Lung (tissue), 12 donors: ENCODE data around the gene USP32. TPM values are rescaled to one million over a fixed set of nuclear protein-coding genes. Genes with fewer than 3 reads are reported as not detected.

Source experiments
- ATAC-seq: fragments of 200-7000 bp; cut with Tn5 transposase; one replicate; pipeline ENCODE4 v1.9.1; 2020; ENCODE audit warnings: moderate number of reproducible peaks; ENCODE audit not compliant: insufficient read depth, low FRiP score
- DNase-seq, 3 donors: peaks; one replicate each; pipeline ENCODE4 v3.0.0-alpha.2; 2013 to 2017
- H3K27ac ChIP-seq, 2 donors: one replicate each; pipeline ENCODE4 v1.5.1; 2013; ENCODE audit warnings: mild to moderate bottlenecking in 2 of 2, moderate library complexity in 2 of 2, control low read depth in 1 of 2, inconsistent platforms in 1 of 2, low read depth in 1 of 2, low read length in 1 of 2
- H3K27me3 ChIP-seq, 3 donors: one replicate each; pipeline ENCODE4 v1.5.1; 2013; ENCODE audit warnings: low read length in 2 of 3; ENCODE audit not compliant: control insufficient read depth in 3 of 3, insufficient read depth in 3 of 3
- H3K36me3 ChIP-seq, 4 donors: one replicate each; pipeline ENCODE4 v1.5.1; 2013; ENCODE audit warnings: low read length in 4 of 4, mild to moderate bottlenecking in 1 of 4, moderate library complexity in 1 of 4; ENCODE audit not compliant: control insufficient read depth in 4 of 4, insufficient read depth in 4 of 4
- H3K4me1 ChIP-seq, 5 donors: one replicate each; pipeline ENCODE4 v1.5.1; 2013; ENCODE audit warnings: low read length in 5 of 5, mild to moderate bottlenecking in 2 of 5, moderate library complexity in 1 of 5; ENCODE audit not compliant: control insufficient read depth in 5 of 5, insufficient read depth in 5 of 5
- H3K4me3 ChIP-seq: one replicate; pipeline ENCODE4 v1.5.1; 2013; ENCODE audit warnings: mild to moderate bottlenecking, control low read depth, moderate library complexity
- H3K9ac ChIP-seq, 2 donors: one replicate each; pipeline ENCODE4 v1.5.1; 2013; ENCODE audit warnings: low read length in 2 of 2, control low read depth in 1 of 2; ENCODE audit not compliant: insufficient read depth in 1 of 2
- H3K9me3 ChIP-seq, 4 donors: one replicate each; pipeline ENCODE4 v1.5.1; 2013; ENCODE audit warnings: low read length in 3 of 4, mild to moderate bottlenecking in 1 of 4, moderate library complexity in 1 of 4; ENCODE audit not compliant: control insufficient read depth in 4 of 4, insufficient read depth in 3 of 4
- WGBS, 2 donors: extraction: QIAGEN DNeasy Blood & Tissue Kit; methylation state at CpG; one replicate each; pipeline ENCODE4 v1.1.7; 2013; 5-methylcytosine and 5-hydroxymethylcytosine counted together
- polyA plus RNA-seq, 2 donors: library from polyadenylated mRNA; stranded (reverse); fragments of 200-250 nt; gene quantifications; one replicate each; pipeline ENCODE4 v1.2.1, GENCODE V29; 2013
- total RNA-seq, 2 donors: library from RNA; depleted of rRNA in 1 of 2; stranded (reverse); fragments of >200 nt in 1 of 2; gene quantifications; one replicate each; pipeline ENCODE4 v1.2.1, GENCODE V29; 2014 to 2021
- TF ChIP-seq, protein P1 (sequence below): IDR thresholded peaks from 2 replicates; pipeline ENCODE4 v1.5.1; 2012; ENCODE audit warnings: mild to moderate bottlenecking; ENCODE audit errors: control extremely low read depth, extremely low read depth
- donor health status: control.
- donor health status: control.
- donor health status: Bipolar disorder and iron deficiency.
- donor health status: healthy.
- donor health status: DM: yes; HTN: yes; CAD: no.

Gene USP32
- total and polyA plus RNA-seq, 4 donors: 18.2 to 96.6 (median 51.1) TPM

DNA sequence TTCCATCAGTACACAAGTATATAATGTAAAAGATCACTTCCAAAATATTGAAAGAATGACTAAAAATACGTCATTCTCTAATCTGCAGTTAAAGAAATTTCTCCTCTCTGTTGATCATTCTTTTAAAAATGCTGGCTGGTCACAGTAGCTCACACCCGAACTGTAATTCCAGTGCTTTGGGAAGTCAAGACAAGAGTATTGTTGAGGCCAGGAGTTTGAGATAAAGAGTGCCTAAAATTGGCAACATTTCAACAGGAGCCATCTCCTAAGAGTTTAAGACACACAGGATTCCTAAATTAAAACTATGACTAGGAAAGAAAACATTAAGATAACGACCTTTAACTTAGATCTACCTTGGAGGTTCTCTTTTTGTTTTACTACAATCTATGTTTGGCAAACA, 4.5 kb upstream of the USP32 start:
- Histone ChIP-seq H3K9me3 (no peaks in the 10 kb centered on the region), H3K4me1 (peaks cover 0 to 5% (median 0%) of the 10 kb centered on the region in 5 donors), H3K27me3 (no peaks in the 10 kb centered on the region), H3K36me3 (no peaks in the 10 kb centered on the region), H3K27ac (no peak overlapping the region), H3K4me3 (no peak overlapping the region), H3K9ac (no peak overlapping the region)
- WGBS, 2 donors: 87 to 90% methylated on average over 3 of the region's 3 CpGs
- TF ChIP-seq, protein P1, sequence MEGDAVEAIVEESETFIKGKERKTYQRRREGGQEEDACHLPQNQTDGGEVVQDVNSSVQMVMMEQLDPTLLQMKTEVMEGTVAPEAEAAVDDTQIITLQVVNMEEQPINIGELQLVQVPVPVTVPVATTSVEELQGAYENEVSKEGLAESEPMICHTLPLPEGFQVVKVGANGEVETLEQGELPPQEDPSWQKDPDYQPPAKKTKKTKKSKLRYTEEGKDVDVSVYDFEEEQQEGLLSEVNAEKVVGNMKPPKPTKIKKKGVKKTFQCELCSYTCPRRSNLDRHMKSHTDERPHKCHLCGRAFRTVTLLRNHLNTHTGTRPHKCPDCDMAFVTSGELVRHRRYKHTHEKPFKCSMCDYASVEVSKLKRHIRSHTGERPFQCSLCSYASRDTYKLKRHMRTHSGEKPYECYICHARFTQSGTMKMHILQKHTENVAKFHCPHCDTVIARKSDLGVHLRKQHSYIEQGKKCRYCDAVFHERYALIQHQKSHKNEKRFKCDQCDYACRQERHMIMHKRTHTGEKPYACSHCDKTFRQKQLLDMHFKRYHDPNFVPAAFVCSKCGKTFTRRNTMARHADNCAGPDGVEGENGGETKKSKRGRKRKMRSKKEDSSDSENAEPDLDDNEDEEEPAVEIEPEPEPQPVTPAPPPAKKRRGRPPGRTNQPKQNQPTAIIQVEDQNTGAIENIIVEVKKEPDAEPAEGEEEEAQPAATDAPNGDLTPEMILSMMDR: no peak
- ATAC-seq (no peak), DNase-seq (no peak)

DNA sequence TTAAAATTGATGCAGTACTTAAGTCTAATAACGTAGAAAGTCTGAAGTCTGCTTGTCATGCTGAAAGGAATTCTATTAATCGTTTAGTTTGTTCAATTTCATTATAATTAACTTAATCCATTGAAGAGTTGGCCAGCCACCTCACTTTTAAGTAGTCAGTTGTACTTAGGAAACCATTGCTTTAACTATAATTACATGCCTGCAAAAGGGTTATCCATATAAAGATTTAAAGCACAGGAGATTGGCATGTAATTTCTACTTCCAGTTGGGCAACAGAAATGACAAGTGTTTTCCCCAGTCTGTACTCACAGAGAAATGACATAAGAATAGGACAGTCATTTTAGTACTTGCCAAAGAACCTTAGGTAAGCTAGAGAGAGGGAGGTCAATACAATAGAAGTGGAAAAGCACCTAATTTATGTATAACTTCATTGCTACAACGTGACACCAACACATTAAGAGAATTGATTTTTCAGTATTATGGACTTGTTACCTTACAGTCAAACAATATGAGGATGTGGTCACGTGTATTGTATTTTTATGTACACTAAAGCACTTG, 3.7 kb upstream of the USP32 start:
- H3K27me3 ChIP-seq: no peaks in the 10 kb centered on the region

DNA sequence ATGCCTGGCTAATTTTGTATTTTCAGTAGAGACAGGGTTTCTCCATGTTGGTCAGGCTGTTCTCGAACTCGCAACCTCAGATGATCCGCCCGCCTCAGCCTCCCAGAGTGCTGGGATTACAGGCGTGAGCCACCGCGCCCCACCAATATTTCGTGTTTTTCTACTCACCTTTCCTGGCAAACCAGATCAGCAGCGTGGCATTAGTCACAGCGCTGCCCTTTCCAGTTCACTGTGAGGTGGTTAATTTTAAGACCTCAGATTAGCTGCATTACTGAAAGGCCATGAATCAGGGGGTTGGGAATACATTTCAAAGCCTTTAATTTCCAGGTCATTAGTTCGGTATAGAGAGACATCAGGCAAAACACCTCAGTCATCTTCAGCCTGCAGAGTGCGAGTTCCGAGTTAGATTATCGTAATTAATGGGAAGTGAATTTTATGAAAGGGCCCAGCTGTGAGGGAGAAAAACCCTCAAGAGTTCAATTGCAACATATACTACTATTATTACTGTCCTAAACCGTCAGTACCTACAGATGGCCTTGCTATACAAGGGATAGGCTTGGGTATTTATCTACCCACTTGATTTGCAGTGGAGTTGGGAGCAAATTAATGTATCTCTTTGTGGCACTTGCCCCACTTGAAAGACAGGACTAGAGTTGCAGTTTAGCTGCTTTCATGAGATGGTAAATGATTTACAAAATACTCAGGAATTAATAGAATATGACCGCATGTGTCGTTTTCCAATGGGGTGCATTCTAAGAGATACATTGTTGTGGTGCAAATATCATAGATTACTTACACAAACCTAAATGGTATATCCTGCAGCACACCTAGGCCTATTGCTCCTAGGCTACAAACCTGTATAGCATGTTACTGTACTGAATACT, 2.1 kb upstream of the USP32 start:
- Histone ChIP-seq H3K4me3 (no peak overlapping the region), H3K27me3 (no peaks in the 10 kb centered on the region), H3K36me3 (no peaks in the 10 kb centered on the region), H3K27ac (no peak overlapping the region), H3K9me3 (no peaks in the 10 kb centered on the region), H3K4me1 (peaks cover 0 to 20% (median 5%) of the 10 kb centered on the region in 5 donors), H3K9ac (no peak overlapping the region)
- TF ChIP-seq, protein P1: no peak
- peak in 1 of 3 donors; percentile 15 for DNase-seq
- WGBS, 2 donors: 73 to 86% methylated on average over 17 of the region's 17 CpGs
- no peak for ATAC-seq

More for the DNA sequence above, 3.7 kb upstream of the USP32 start:
- Histone ChIP-seq H3K9me3 (no peaks in the 10 kb centered on the region), H3K4me3 (no peak overlapping the region), H3K27ac (no peak overlapping the region), H3K4me1 (peaks cover 0 to 12% (median 5%) of the 10 kb centered on the region in 5 donors), H3K36me3 (no peaks in the 10 kb centered on the region), H3K9ac (no peak overlapping the region)
- no peak for ATAC-seq
- TF ChIP-seq, protein P1: no peak
- 63 to 74% methylated on average over 4 of the region's 4 CpGs for WGBS, 2 donors
- DNase-seq: no peak
